ENCODE data around the gene LIN37. TPM values are rescaled to one million over a fixed set of nuclear protein-coding genes. Genes with fewer than 3 reads are reported as not detected.

LIN37 gene
- total and polyA plus RNA-seq, 2 donors (not counting 3 experiments of a cell fraction or from before 2014, with no cell fraction given): 11.3 to 21.4 TPM

DNA sequence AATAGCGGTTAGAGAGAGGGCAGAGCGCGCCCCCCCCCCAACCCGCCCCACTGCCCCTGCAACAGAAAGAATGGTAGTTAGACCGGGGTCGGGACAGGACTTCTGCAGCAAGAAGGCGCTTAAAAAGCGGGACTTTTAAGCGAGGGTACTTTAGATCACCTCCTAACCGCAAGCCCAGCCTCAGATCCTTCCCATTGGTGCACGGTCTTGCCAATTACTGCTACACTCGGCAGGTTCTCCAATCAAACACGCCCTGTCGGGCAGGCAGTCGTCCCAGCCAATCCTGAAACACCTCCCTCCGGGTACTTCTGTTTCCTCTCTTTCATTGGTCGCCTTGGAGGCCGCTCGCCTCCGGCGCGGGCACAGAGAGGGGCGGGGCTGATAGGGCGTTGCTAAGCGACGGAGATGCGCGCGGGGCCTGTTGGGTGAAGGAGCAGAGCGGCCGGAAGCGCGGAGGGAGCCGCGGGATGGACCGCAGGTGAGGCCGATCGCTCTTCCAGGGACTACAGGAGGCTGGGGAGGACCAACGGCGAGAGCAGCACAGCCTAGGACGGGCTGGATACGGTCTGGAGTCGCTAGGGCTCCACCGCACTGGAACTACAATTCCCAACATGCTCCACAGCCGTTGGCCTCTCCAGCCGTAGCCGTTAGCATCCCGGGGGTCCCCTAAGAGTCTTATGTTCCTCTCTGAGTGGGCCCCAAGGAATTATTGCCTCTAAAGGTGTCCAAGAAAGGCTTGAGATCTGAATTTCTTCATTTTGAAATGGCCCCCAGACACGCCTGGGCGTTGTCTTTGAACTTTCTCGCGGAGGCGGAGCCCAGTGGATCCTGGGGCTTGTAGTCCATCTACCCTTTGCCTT, 9.6 kb downstream of the LIN37 start, which contains the start of gene PROSER3:
TSS of gene PROSER3 (plus strand) at position 428 of the 860 bp plus-strand sequence. CDS start at position 468, 40 bp downstream.
- ChIA-PET POLR2A (interaction anchor here (0.9 to 1.0 kb wide), 2 partner anchors 10 to 17 kb away, joined by 3 to 5 read pairs; partner anchors contain the start of gene LIN37), CTCF (interaction anchor here (0.8 to 0.9 kb wide), 3 partner anchors 10 to 18 kb away, joined by 3 to 4 read pairs (median 3); partner anchors contain the start of gene LIN37)
- Histone ChIP-seq H3K9me3 (replicated peaks; ENCODE audit: control insufficient read depth, insufficient read depth, low read length) (no peaks in the 10 kb centered on the region), H3K4me3 (replicated peaks in 1 of 3; ENCODE audit: insufficient read depth in 1 of 3, low read depth in 1 of 3, low read length in 3 of 3) (peak within 1 kb of the TSS; percentile 59 to 89 (median 82)), H3K27me3 (ENCODE audit: control insufficient read depth in 2 of 2, insufficient read depth in 2 of 2, low read length in 2 of 2) (no peaks in the 10 kb centered on the region), H3K27ac (ENCODE audit: insufficient read depth, low read depth, low read length) (peak within 1 kb of the TSS; percentile 84), H3K9ac (replicated peaks; ENCODE audit: extremely low read depth, insufficient read depth, low read length) (peak within 1 kb of the TSS; percentile 90), H4K20me1 (replicated peaks; ENCODE audit: control insufficient read depth, extremely low read depth, insufficient read depth, low read length) (no peaks in the 10 kb centered on the region), H3K36me3 (ENCODE audit: control insufficient read depth in 2 of 2, extremely low read depth in 1 of 2, insufficient read depth in 2 of 2, low read length in 2 of 2) (peaks cover 0 to 11% of the 10 kb centered on the region in 2 experiments), H3K4me2 (ENCODE audit: insufficient read depth, low read length) (peak within 1 kb of the TSS; percentile 75), H2AFZ (ENCODE audit: low read depth, low read length) (peak within 1 kb of the TSS; percentile 71), H3K79me2 (ENCODE audit: control insufficient read depth, insufficient read depth, low read length) (peaks cover 14% of the 10 kb centered on the region), H3K4me1 (ENCODE audit: control insufficient read depth, extremely low read depth, insufficient read depth, low read length) (peaks cover 22% of the 10 kb centered on the region), H3K9me1 (replicated peaks; ENCODE audit: control insufficient read depth, extremely low read depth, insufficient read depth, low read length) (no peaks in the 10 kb centered on the region)
- DNase-seq (ENCODE audit: low read depth, low spot score) (peak; percentile 99), FAIRE-seq (peak; percentile 99)
- intact Hi-C loops (cut with micrococcal nuclease) (loop anchor here (1.0 to 5.0 kb wide), 6 partner anchors 10 to 296 kb away; partner anchors contain the start of genes ARHGAP33, COX6B1, LIN37 and PSENEN), dilution Hi-C loops (cut with MboI; ENCODE audit: extremely low pct_ligation_motif_present, low sequenced_read_pairs) (no loop called here)
- TF ChIP-seq FOS (IDR thresholded peaks at IDR 0.05; ENCODE audit: borderline replicate concordance, insufficient read depth, low read length) (no peak), POLR2A (IDR thresholded peaks at IDR 0.05; ENCODE audit: low read depth, low read length) (peak; percentile 29), POLR2AphosphoS5 (IDR thresholded peaks at IDR 0.05; ENCODE audit: insufficient read depth, low read depth, low read length) (peak; percentile 75), JUN (IDR thresholded peaks at IDR 0.05; ENCODE audit: borderline replicate concordance, insufficient read depth, insufficient read length, low read depth) (no peak), EZH2 (IDR thresholded peaks at IDR 0.05; ENCODE audit: borderline replicate concordance, low read depth, low read length, severe bottlenecking) (no peak), GATA2 (IDR thresholded peaks at IDR 0.05; ENCODE audit: insufficient read depth, insufficient read length, low read depth, low read length) (no peak), MYC (IDR thresholded peaks at IDR 0.05; ENCODE audit: low read depth, low read length) (no peak)
- TF ChIP-seq, protein P1, sequence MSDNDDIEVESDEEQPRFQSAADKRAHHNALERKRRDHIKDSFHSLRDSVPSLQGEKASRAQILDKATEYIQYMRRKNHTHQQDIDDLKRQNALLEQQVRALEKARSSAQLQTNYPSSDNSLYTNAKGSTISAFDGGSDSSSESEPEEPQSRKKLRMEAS (IDR thresholded peaks at IDR 0.05; ENCODE audit: insufficient read depth, insufficient read length): no peak
- TF ChIP-seq, protein P2, sequence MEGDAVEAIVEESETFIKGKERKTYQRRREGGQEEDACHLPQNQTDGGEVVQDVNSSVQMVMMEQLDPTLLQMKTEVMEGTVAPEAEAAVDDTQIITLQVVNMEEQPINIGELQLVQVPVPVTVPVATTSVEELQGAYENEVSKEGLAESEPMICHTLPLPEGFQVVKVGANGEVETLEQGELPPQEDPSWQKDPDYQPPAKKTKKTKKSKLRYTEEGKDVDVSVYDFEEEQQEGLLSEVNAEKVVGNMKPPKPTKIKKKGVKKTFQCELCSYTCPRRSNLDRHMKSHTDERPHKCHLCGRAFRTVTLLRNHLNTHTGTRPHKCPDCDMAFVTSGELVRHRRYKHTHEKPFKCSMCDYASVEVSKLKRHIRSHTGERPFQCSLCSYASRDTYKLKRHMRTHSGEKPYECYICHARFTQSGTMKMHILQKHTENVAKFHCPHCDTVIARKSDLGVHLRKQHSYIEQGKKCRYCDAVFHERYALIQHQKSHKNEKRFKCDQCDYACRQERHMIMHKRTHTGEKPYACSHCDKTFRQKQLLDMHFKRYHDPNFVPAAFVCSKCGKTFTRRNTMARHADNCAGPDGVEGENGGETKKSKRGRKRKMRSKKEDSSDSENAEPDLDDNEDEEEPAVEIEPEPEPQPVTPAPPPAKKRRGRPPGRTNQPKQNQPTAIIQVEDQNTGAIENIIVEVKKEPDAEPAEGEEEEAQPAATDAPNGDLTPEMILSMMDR (IDR thresholded peaks at IDR 0.05; ENCODE audit: extremely low read depth in 1 of 2, insufficient read depth in 1 of 2, low read depth in 1 of 2, low read length in 2 of 2): no peak
- BruUV-seq (replicated peaks): TSS peak; percentile 59

All from endothelial cell of umbilical vein (primary cell).